IPS-18a (cell line): Measurements from ENCODE around the gene KRTAP10-8.
A peak's percentile ranks its signal among the peaks of the same experiment; 100 is the strongest.
"Not testable (repeated sequence)": the region's sequence is repeated elsewhere in the genome, so short reads cannot be mapped to it uniquely, and the experiment has no call there.

Experiments
- H3K27ac ChIP-seq: one replicate; pipeline ENCODE4 v1.5.1; 2013; ENCODE audit warnings: low read length
- H3K27me3 ChIP-seq: one replicate; pipeline ENCODE4 v1.6.1; 2013; ENCODE audit warnings: mild to moderate bottlenecking, low read length; ENCODE audit not compliant: control insufficient read depth, insufficient read depth
- H3K36me3 ChIP-seq: one replicate; pipeline ENCODE4 v1.6.1; 2013; ENCODE audit warnings: low read depth, low read length; ENCODE audit not compliant: control insufficient read depth
- H3K4me1 ChIP-seq: one replicate; pipeline ENCODE4 v1.6.1; 2013; ENCODE audit warnings: low read depth, low read length; ENCODE audit not compliant: control insufficient read depth
- H3K4me3 ChIP-seq: one replicate; pipeline ENCODE4 v1.5.1; 2013; ENCODE audit warnings: low read length
- H3K9ac ChIP-seq: one replicate; pipeline ENCODE4 v1.6.1; 2013; ENCODE audit warnings: mild to moderate bottlenecking, low read length, moderate library complexity
- H3K9me3 ChIP-seq: one replicate; pipeline ENCODE4 v1.6.1; 2013; ENCODE audit warnings: low read depth, low read length; ENCODE audit not compliant: control insufficient read depth

The KRTAP10-8 gene

DNA sequence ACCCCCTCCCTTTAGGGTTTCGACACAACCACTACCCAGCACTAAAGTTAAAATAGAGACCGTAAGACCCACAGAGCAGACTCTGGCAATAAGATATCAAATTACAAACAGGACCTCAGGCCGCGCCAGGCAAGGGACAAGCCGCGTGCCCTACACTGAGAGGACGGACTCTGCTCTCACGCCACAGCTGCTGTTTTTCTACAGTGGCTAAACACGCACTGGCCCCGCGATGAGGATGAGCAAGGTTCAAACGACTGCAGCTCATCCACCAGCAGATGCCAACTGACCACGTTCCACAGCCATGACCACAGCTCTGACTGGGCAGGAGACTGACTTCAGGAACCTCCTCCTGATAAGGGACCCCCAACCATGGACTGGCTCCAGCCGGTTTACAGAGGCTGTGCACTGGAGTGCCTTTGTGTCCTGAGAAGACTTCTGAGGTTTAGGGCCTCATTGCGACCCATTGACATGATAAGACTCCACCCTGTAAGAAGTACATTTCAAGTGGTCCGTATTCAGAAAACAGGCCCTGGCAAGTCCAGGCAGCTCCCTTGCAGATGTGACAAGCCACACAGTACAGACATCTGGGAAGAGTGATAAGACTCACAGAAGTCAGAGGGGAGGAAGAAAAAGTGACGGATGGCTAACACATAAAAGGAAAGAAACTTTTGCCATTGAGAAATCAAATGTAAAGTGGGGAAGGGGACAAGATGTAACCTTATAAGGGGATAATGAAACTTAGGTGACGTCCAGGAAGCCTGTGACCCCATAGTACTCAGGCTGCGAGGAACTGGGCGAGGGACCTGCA is 18.1 kb upstream of the KRTAP10-8 start:
- Histone ChIP-seq H3K27ac (no peak overlapping the region), H3K4me1 (peaks cover 25% of the 10 kb centered on the region), H3K27me3 (no peaks in the 10 kb centered on the region), H3K4me3 (no peak overlapping the region), H3K36me3 (no peaks in the 10 kb centered on the region), H3K9me3 (no peaks in the 10 kb centered on the region), H3K9ac (no peak overlapping the region)

DNA sequence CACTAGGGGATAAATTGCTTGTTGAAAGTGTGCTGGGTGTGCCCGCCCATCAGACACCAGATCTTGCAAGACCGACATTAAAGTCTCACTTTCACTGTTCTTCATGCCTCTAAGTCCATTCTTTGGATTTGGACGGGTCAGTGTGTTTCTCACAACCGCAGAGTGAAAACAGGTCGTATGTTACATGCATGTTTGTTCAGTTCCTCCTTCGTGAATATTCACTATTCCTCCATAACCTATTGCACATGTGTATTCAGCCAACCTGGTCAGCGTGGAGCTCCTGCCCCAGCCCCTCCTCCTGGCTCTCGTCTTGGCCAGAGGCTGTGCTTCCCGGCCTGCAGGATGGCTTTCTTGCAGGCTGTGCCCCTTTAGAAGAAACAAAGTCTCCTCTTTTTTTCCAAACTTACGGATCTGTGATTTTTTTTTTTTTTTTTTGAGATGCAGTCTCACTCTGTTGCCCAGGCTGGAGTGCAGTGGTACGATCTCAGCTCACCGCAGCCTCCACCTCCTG is 17.4 kb upstream of the KRTAP10-8 start:
- Histone ChIP-seq H3K9me3 (no peaks in the 10 kb centered on the region), H3K4me1 (peaks cover 25% of the 10 kb centered on the region), H3K9ac (no peak overlapping the region), H3K27ac (no peak overlapping the region), H3K27me3 (no peaks in the 10 kb centered on the region), H3K36me3 (no peaks in the 10 kb centered on the region), H3K4me3 (no peak overlapping the region)

DNA sequence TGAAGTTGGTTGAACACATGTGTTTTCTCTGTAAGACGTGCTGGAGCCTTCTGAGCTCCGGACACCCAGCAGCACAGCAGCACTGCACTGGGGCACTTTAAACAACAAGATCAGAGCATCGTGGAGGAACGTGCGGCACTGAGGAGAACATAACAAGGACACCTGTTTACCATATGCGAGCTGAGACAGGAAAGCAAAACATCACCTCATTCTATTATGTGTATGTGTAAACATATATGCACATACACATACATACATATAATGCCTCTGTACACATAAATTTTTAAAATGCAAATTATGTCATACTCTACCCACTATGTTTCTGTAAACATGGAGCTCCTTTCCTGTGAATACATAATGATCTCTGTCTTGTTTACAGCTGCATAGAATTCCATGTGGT is 16.4 kb upstream of the KRTAP10-8 start:
- no peak overlapping the region for H3K4me3 ChIP-seq
- no peaks in the 10 kb centered on the region for H3K36me3 ChIP-seq
- no peaks in the 10 kb centered on the region for H3K27me3 ChIP-seq
- no peak overlapping the region for H3K9ac ChIP-seq
- H3K9me3 ChIP-seq: no peaks in the 10 kb centered on the region
- no peak overlapping the region for H3K27ac ChIP-seq
- peaks cover 25% of the 10 kb centered on the region for H3K4me1 ChIP-seq

DNA sequence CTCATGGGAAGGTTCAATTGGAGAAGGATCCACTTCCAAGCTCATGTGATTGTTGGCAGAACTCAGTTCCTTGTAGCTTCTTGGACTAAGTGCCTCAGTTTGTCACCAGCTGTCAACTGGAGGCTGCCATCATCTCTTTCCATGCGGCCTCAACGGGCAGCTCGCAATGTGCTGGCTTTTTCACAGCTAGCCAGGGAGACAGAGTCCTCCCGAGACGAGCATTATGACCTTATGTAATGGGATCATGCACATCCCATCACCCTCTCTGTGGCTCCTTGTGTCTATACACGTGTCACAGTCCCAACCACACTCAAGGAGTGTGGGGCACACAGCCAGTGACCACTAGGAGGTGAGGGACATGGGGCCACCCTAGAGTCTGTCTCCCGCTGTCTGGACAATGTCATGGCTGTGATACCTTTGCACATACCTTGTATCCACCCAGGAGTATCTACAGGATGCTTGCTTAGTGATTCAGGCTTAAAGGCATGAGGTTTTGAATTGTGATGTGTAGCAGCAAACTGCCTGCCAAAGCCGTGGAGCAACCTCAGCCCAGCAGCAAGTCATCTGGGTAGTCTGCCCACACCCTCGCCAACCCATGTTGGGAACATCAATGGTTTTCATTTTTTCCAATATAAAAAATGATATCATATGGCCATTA is 15.7 kb upstream of the KRTAP10-8 start:
- Histone ChIP-seq H3K27me3 (no peaks in the 10 kb centered on the region), H3K4me3 (no peak overlapping the region), H3K36me3 (no peaks in the 10 kb centered on the region), H3K9ac (no peak overlapping the region), H3K9me3 (no peaks in the 10 kb centered on the region), H3K27ac (no peak overlapping the region), H3K4me1 (peaks cover 25% of the 10 kb centered on the region)

DNA sequence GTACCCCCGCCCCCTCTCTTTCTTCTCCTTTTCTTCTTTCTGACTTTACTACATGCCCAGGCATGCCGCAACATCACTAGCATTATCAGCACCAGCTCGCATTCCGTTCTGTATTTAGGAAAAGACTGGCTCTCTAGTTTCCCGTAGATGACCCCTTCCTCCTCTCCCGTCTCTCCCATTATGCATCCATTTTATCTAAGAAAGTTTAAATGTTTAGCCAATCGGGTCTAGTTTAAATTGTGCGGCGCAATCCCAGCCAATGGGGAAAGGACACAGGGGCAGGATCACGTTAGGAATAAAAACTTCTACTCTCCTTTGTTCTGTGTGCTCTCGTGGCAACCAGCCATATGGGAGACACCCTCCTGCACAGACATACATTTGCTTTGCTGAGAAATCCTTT is 13.8 kb upstream of the KRTAP10-8 start:
- peaks cover 18% of the 10 kb centered on the region for H3K4me1 ChIP-seq
- H3K4me3 ChIP-seq: no peak overlapping the region
- peak overlapping the region; percentile 35 for H3K27ac ChIP-seq
- no peaks in the 10 kb centered on the region for H3K27me3 ChIP-seq
- H3K9me3 ChIP-seq: no peaks in the 10 kb centered on the region
- H3K36me3 ChIP-seq: no peaks in the 10 kb centered on the region
- H3K9ac ChIP-seq: peak overlapping the region; percentile 34

DNA sequence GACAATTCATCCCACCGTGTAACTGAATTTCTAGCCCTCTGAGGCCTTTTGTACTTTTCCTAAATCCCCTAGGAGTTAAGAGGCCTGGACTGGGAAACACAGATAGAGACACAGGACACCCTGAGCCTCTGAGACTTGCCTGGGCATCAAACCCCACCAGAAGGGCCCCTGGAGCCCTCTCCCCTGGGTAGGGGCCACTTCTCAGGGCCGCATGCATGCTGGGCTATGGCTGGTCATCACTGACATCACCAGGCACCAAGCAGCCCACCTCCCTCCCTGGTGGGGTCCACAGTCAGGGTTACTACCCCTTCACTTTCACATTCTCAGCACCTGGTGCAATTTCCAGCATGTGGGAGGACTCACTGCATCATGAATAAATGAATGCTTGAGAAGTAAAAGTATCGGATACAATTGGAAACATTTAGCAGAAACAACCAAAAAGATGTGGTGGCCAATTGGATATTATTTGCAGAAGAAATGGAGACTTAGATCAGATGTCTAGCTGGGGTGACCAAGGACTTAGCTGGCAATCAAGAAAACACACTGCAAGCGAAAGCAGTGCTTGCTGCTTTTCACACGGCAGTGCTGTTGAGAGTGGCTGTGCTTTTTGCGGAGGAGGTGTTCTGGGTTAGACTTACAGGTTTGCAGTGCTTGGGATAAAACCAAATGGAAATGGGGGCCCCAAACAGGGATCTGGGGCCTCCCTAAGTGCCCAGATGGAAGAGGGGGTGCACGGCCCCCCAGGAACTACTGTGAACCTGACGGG is 12.4 kb upstream of the KRTAP10-8 start:
- H3K4me3 ChIP-seq: no peak overlapping the region

DNA sequence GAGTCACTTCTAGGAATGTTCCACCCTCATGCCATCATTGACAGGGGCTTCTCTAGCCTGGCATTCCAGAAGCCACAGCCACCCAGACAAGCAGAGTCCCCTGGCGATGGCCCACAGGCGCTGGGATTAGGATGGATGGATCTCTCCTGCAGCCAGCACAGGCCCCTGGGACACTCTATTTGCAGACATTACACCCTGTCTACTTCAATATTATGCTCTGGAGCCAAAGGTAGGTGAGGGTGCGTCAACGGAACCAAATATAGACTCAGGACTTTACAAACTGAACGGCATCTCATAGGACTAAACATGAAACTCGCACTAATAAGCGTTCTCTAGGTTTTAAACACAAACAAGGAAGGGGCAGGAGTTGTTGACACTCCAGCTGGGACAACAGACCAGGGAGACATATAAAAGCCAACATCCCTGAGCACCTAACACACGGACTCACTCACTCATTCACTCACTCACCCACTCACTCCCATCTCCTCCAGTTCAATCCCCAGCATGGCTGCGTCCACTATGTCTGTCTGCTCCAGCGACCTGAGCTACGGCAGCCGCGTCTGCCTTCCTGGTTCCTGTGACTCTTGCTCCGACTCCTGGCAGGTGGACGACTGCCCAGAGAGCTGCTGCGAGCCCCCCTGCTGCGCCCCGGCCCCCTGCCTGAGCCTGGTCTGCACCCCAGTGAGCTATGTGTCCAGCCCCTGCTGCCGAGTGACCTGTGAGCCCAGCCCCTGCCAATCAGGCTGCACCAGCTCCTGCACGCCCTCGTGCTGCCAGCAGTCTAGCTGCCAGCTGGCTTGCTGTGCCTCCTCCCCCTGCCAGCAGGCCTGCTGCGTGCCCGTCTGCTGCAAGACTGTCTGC is 11.5 kb upstream of the KRTAP10-8 start, which contains the start of gene KRTAP10-7:
KRTAP10-7 (plus strand) TSS at position 480 of the 861 bp plus-strand sequence; CDS start at position 505, 25 bp downstream.
- H3K9me3 ChIP-seq, H3K36me3 ChIP-seq, H3K9ac ChIP-seq, H3K4me1 ChIP-seq, H3K4me3 ChIP-seq, H3K27me3 ChIP-seq, H3K27ac ChIP-seq: not testable (repeated sequence)

More for the DNA sequence above, 12.4 kb upstream of the KRTAP10-8 start:
- Histone ChIP-seq H3K27me3 (no peaks in the 10 kb centered on the region), H3K27ac (no peak overlapping the region), H3K9me3 (no peaks in the 10 kb centered on the region), H3K4me1 (peaks cover 8% of the 10 kb centered on the region), H3K9ac (no peak overlapping the region), H3K36me3 (no peaks in the 10 kb centered on the region)

DNA sequence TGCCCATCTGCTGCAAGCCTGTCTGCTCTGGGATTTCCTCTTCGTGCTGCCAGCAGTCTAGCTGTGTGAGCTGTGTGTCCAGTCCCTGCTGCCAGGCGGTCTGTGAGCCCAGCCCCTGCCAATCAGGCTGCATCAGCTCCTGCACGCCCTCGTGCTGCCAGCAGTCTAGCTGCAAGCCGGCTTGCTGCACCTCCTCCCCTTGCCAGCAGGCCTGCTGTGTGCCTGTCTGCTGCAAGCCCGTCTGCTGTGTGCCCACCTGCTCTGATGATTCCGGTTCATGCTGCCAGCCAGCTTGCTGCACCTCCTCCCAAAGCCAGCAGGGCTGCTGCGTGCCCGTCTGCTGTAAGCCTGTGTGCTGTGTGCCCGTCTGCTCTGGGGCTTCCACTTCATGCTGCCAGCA is 10.8 kb upstream of the KRTAP10-8 start:
- H3K27ac ChIP-seq, H3K9me3 ChIP-seq, H3K27me3 ChIP-seq, H3K4me3 ChIP-seq, H3K4me1 ChIP-seq, H3K36me3 ChIP-seq, H3K9ac ChIP-seq: not testable (repeated sequence)

DNA sequence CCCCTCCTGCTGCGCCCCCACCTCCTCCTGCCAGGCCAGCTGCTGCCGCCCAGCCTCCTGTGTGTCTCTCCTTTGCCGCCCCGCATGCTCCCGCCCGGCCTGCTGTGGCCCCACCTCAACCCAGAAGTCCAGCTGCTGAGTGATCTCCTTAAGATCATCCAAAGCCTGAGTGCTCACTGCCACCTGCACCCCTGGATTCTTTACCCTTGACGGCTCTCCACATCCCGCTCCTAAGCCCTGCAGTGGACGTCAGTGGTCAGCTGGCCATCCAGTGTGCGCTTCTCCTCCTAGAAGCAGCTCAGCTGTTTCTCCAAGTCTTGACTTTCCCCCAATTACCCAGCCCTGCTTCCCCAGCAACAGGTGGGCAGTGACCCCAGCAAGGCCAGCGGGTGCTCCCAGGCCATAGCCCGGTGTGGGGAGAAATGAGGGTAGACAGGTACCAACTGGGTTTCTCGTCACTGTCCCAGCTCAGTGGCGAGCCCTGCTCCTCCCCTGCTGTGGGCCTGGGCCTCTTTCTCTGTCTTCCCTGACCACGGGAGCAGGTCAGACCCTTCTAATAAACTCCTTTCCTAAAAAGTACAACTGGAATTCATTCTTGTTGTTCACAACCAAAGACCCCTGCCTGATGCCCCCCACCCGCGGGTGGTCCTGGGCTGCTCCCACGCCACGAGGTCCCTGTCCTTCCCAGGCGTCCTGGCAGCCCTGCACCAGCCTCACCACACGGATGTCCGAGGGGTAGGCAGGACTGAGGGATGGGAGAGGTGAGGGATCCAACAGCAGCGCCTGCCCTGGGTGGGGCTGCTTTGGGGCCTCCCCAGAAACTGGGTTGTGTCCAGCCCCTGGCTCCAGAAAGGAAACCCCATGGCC is 10.1 kb upstream of the KRTAP10-8 start:
- Histone ChIP-seq H3K27ac (no peak overlapping the region), H3K4me1 (peaks cover 8% of the 10 kb centered on the region), H3K9me3 (no peaks in the 10 kb centered on the region), H3K4me3 (no peak overlapping the region), H3K9ac (no peak overlapping the region), H3K27me3 (no peaks in the 10 kb centered on the region), H3K36me3 (no peaks in the 10 kb centered on the region)

DNA sequence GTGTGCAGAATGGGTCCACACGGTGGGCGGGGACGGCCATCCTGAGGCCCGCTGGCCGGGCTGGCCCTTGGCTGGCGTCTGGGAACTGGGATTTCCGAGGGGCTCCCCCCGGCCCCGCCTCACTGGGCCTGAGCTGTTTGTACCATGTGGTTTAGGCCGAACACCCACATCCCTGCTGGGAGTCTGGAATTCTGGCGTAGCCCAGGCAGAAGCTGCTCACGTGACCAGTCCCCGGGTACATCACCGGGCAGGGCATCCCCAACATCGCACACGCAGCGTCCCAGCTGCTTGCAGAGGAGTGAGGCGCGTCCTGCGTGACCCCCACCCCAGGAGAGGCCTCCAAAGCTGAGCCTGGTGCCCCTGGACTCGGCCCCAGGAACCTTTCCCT is 9.4 kb upstream of the KRTAP10-8 start:
- H3K4me1 ChIP-seq: peaks cover 8% of the 10 kb centered on the region
- no peaks in the 10 kb centered on the region for H3K27me3 ChIP-seq
- no peak overlapping the region for H3K4me3 ChIP-seq
- H3K9me3 ChIP-seq: no peaks in the 10 kb centered on the region
- no peaks in the 10 kb centered on the region for H3K36me3 ChIP-seq
- H3K27ac ChIP-seq: no peak overlapping the region
- no peak overlapping the region for H3K9ac ChIP-seq
